ENCODE data around the gene CNTNAP5.

CNTNAP5 gene

DNA sequence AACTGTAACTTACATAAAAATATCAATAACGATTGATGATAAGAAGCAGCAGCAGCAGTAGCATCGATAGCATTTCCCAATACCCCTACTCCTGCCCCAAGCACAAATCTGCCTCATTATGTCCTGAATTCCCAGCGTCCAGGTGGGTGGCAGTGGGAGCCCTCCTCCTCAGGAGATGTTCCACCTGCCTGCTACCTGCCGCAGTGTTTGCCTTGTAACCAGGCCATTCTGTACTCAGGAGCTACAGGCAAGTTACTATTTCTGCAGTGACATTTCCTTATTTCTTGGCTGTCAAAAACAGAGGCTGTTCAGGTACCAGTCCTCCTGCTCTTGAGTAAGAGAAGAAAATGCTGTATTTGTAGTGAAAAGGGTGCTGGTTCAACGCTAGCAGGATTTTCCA lies 236.4 kb downstream of the CNTNAP5 start:
- no peaks in the 10 kb centered on the region for H3F3A ChIP-seq (ENCODE audit: low read depth)
- no peaks in the 10 kb centered on the region for H3K27me3 ChIP-seq (ENCODE audit: insufficient read depth, low read length, poor library complexity, severe bottlenecking)
- H3K9ac ChIP-seq (ENCODE audit: low read depth, low read length, poor library complexity, severe bottlenecking): no peak overlapping the region
- no peak overlapping the region for H2AFZ ChIP-seq (ENCODE audit: low read length)
- H3K9me3 ChIP-seq (ENCODE audit: insufficient read depth, low read depth, low read length): no peaks in the 10 kb centered on the region
- no peak overlapping the region for H3K4me3 ChIP-seq (ENCODE audit: low read length, poor library complexity, severe bottlenecking)
- TF ChIP-seq CTCF (conservative IDR thresholded peaks at IDR 0.05; ENCODE audit: low read length) (no peak), EZH2phosphoT487 (IDR thresholded peaks at IDR 0.05; ENCODE audit: borderline replicate concordance) (no peak)
- no peaks in the 10 kb centered on the region for H3K9me2 ChIP-seq (replicated peaks; ENCODE audit: low read depth, low read length)
- H3K79me2 ChIP-seq (ENCODE audit: insufficient read depth, low read length): no peaks in the 10 kb centered on the region
- no peaks in the 10 kb centered on the region for H4K20me1 ChIP-seq (ENCODE audit: insufficient read depth, low read length, poor library complexity, severe bottlenecking)
- H3K36me3 ChIP-seq (ENCODE audit: insufficient read depth, low read length): no peaks in the 10 kb centered on the region
- H3K4me2 ChIP-seq (ENCODE audit: low read depth, low read length, poor library complexity, severe bottlenecking): no peak overlapping the region
- no peaks in the 10 kb centered on the region for H3K4me1 ChIP-seq (ENCODE audit: insufficient read depth, low read length, poor library complexity, severe bottlenecking)

- no peaks in the 10 kb centered on the region for H3K4me1 ChIP-seq (ENCODE audit: insufficient read depth, low read length, poor library complexity, severe bottlenecking)
These were observed 239.5 kb downstream of the CNTNAP5 start for GRCh38 chr2:124264551-124265091.

GRCh38 chr2:124267794-124268193 lies 242.7 kb downstream of the CNTNAP5 start:
- TF ChIP-seq CTCF (conservative IDR thresholded peaks at IDR 0.05; ENCODE audit: low read length) (no peak), EZH2phosphoT487 (IDR thresholded peaks at IDR 0.05; ENCODE audit: borderline replicate concordance) (no peak)
- H2AFZ ChIP-seq (ENCODE audit: low read length): no peak overlapping the region
- no peaks in the 10 kb centered on the region for H3K79me2 ChIP-seq (ENCODE audit: insufficient read depth, low read length)
- no peaks in the 10 kb centered on the region for H3K9me3 ChIP-seq (ENCODE audit: insufficient read depth, low read depth, low read length)
- H3F3A ChIP-seq (ENCODE audit: low read depth): no peaks in the 10 kb centered on the region
- H3K27me3 ChIP-seq (ENCODE audit: insufficient read depth, low read length, poor library complexity, severe bottlenecking): no peaks in the 10 kb centered on the region
- no peak overlapping the region for H3K4me2 ChIP-seq (ENCODE audit: low read depth, low read length, poor library complexity, severe bottlenecking)
- H3K9ac ChIP-seq (ENCODE audit: low read depth, low read length, poor library complexity, severe bottlenecking): no peak overlapping the region
- H3K4me3 ChIP-seq (ENCODE audit: low read length, poor library complexity, severe bottlenecking): no peak overlapping the region
- H3K9me2 ChIP-seq (replicated peaks; ENCODE audit: low read depth, low read length): no peaks in the 10 kb centered on the region
- H3K36me3 ChIP-seq (ENCODE audit: insufficient read depth, low read length): no peaks in the 10 kb centered on the region
- H4K20me1 ChIP-seq (ENCODE audit: insufficient read depth, low read length, poor library complexity, severe bottlenecking): no peaks in the 10 kb centered on the region
- no peaks in the 10 kb centered on the region for H3K4me1 ChIP-seq (ENCODE audit: insufficient read depth, low read length, poor library complexity, severe bottlenecking)

More at GRCh38 chr2:124264551-124265091, 239.5 kb downstream of the CNTNAP5 start:
- Histone ChIP-seq H3K36me3 (ENCODE audit: insufficient read depth, low read length) (no peaks in the 10 kb centered on the region), H3K9ac (ENCODE audit: low read depth, low read length, poor library complexity, severe bottlenecking) (no peak overlapping the region), H3K79me2 (ENCODE audit: insufficient read depth, low read length) (no peaks in the 10 kb centered on the region), H4K20me1 (ENCODE audit: insufficient read depth, low read length, poor library complexity, severe bottlenecking) (no peaks in the 10 kb centered on the region), H3K4me2 (ENCODE audit: low read depth, low read length, poor library complexity, severe bottlenecking) (no peak overlapping the region), H3F3A (ENCODE audit: low read depth) (no peaks in the 10 kb centered on the region), H3K9me2 (replicated peaks; ENCODE audit: low read depth, low read length) (no peaks in the 10 kb centered on the region), H3K4me3 (ENCODE audit: low read length, poor library complexity, severe bottlenecking) (no peak overlapping the region), H3K27me3 (ENCODE audit: insufficient read depth, low read length, poor library complexity, severe bottlenecking) (no peaks in the 10 kb centered on the region), H3K9me3 (ENCODE audit: insufficient read depth, low read depth, low read length) (no peaks in the 10 kb centered on the region), H2AFZ (ENCODE audit: low read length) (no peak overlapping the region)
- no peak for TF ChIP-seq EZH2phosphoT487 (IDR thresholded peaks at IDR 0.05; ENCODE audit: borderline replicate concordance)
- TF ChIP-seq CTCF (conservative IDR thresholded peaks at IDR 0.05; ENCODE audit: low read length): no peak
